AG04449 (cell line): ENCODE results near the gene BTF3.

Source experiments
- CTCF ChIA-PET: fragments of 350-600 bp; formaldehyde crosslinking; extraction: SDS; loops from one replicate; lab custom pipeline; 2021; ENCODE audit warnings: antibody characterized with exemption; lab: Yijun Ruan, JAX
- POLR2A ChIA-PET: fragments of 400-600, 350-600 bp; formaldehyde crosslinking; extraction: SDS; loops from one replicate; lab custom pipeline; 2020; ENCODE audit warnings: antibody characterized with exemption, inconsistent platforms; lab: Yijun Ruan, JAX
- DNase-seq: peaks from one replicate; pipeline ENCODE4 v3.0.0-alpha.2; 2010; ENCODE audit warnings: low read depth, low spot score
- H3K4me3 ChIP-seq: 2 replicates; pipeline ENCODE4 v1.5.1; 2011; ENCODE audit warnings: low read depth, mild to moderate bottlenecking, control low read depth, low read length
- CTCF ChIP-seq: IDR thresholded peaks from one replicate; pipeline ENCODE4 v1.5.1; 2011; ENCODE audit warnings: mild to moderate bottlenecking, moderate library complexity, low read length, control low read depth, inconsistent platforms; ENCODE audit not compliant: insufficient read depth; ENCODE audit errors: missing control alignments

BTF3 gene

GRCh38 chr5:73550016-73550415 is 51.8 kb downstream of the BTF3 start:
- no peak for TF ChIP-seq CTCF
- no peak for DNase-seq
- ChIA-PET CTCF (interaction anchor here (3.5 kb wide), 1 partner anchor 13 kb away, joined by 19 read pairs; no protein-coding TSS in a partner anchor), POLR2A (no interaction called here)
- no peak overlapping the region for H3K4me3 ChIP-seq

GRCh38 chr5:73552642-73553041 is 54.4 kb downstream of the BTF3 start:
- POLR2A ChIA-PET: interaction anchor here (0.6 kb wide), 1 partner anchor 32 kb away, joined by 3 read pairs; no protein-coding TSS in a partner anchor
- no peak for DNase-seq
- no peak overlapping the region for H3K4me3 ChIP-seq
- TF ChIP-seq CTCF: no peak
- CTCF ChIA-PET: interaction anchor here (3.5 kb wide), 1 partner anchor 15 kb away, joined by 19 read pairs; no protein-coding TSS in a partner anchor
